ENCODE measurements around the gene NKD2. TPM values are rescaled to one million over a fixed set of nuclear protein-coding genes. Genes with fewer than 3 reads are reported as not detected.
A peak's percentile ranks its signal among the peaks of the same experiment; 100 is the strongest.
"Not testable (repeated sequence)": the region's sequence is repeated elsewhere in the genome, so short reads cannot be mapped to it uniquely, and the experiment has no call there.

NKD2 gene
- total and polyA plus RNA-seq, 11 donors = 0.56 to 6.6 (median 2.3) TPM

DNA sequence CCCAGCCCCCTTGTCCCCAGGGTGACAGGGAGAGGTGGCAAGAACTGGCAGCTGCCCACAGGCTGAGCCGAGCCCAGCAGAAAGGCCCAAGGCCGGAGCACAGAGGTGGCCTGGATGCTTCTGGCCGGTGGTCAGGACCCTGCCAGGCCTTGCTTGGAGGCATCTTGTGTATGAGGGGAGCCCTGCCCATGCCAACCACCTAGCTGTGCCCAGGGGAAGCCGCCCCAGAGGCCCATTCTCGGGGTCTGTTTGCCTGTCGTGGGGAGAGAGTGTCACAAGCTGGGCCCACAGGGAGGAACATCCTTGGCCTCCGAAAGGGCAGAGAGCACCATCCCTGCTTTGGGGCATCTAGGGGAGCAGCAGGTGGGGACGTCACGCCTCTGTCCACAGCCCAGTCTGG, 10.0 kb downstream of the NKD2 start:
- Histone ChIP-seq H3K9me3 (no peaks in the 10 kb centered on the region), H3K27me3 (no peaks in the 10 kb centered on the region), H3K36me3 (no peaks in the 10 kb centered on the region), H3K4me1 (no peaks in the 10 kb centered on the region), H3K27ac (no peak overlapping the region), H3K4me3 (no peak overlapping the region)
- ATAC-seq (no peak), DNase-seq (peak in 3 of 5 donors; percentile 17 to 52 (median 22))
- WGBS, 4 donors = 86 to 98% (median 96%) methylated on average over 9 of the region's 9 CpGs
- intact Hi-C loops (cut with DNase I) = no loop called here
- TF ChIP-seq, protein P1, sequence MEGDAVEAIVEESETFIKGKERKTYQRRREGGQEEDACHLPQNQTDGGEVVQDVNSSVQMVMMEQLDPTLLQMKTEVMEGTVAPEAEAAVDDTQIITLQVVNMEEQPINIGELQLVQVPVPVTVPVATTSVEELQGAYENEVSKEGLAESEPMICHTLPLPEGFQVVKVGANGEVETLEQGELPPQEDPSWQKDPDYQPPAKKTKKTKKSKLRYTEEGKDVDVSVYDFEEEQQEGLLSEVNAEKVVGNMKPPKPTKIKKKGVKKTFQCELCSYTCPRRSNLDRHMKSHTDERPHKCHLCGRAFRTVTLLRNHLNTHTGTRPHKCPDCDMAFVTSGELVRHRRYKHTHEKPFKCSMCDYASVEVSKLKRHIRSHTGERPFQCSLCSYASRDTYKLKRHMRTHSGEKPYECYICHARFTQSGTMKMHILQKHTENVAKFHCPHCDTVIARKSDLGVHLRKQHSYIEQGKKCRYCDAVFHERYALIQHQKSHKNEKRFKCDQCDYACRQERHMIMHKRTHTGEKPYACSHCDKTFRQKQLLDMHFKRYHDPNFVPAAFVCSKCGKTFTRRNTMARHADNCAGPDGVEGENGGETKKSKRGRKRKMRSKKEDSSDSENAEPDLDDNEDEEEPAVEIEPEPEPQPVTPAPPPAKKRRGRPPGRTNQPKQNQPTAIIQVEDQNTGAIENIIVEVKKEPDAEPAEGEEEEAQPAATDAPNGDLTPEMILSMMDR (IDR thresholded peaks at IDR 0.05) = no peak
- no peak for TF ChIP-seq POLR2A (IDR thresholded peaks at IDR 0.05)

DNA sequence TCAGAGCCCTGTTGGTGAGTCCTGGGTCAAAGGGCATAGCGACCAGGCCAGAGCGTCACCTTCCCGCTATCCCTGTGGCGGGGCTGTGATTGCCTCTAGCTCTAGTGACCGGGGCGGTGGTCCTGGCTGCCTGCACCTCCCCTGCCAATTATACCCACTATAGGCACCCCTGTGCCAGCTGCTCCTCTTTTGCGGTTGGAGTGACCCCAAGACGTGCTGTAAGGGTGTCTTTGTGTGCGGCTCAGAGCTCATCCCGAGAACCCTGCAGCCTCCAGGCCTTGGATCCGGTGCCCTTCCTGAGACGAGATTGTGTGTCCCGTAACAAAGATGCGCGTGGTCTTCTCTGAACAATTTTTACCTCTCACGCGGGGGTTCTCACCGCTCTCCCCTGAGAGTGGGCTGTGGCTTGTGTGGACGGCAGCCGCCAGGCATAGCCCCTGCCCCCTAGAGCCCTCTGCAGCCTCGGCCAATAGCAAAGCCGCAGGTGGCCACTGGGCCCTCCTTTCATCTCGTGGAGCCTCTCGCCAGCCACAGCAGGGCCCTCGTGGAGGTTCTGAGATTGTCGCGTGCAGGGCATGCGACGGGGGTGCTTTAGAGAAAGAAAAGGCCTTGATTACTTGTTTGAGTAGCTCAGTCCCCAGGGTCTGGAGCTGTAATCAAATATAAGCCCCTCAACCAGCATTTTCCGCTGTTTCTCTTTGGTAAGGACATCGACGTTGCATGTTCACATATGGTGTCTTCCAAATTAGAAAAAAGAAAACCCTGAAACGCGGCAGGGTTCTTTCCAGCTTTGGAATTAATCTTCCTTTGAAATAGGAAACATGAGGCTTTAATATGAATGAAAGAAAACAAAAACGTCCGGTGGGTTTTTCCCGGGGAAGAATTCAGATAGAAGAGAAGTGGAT, 10.7 kb downstream of the NKD2 start:
- peak in 2 of 5 donors; percentile 18 to 58 for DNase-seq
- 84 to 87% (median 85%) methylated on average over 33 to 37 of the region's 37 CpGs for WGBS, 4 donors
- no peaks in the 10 kb centered on the region for H3K4me1 ChIP-seq
- H3K9me3 ChIP-seq = no peaks in the 10 kb centered on the region
- H3K27me3 ChIP-seq = no peaks in the 10 kb centered on the region
- no peak overlapping the region for H3K4me3 ChIP-seq
- no peak for TF ChIP-seq POLR2A (IDR thresholded peaks at IDR 0.05)
- TF ChIP-seq, protein P1 (IDR thresholded peaks at IDR 0.05) = no peak
- no peak overlapping the region for H3K27ac ChIP-seq
- peak in 1 of 4 donors; percentile 10 for ATAC-seq
- intact Hi-C loops (cut with DNase I) = no loop called here
- no peaks in the 10 kb centered on the region for H3K36me3 ChIP-seq

DNA sequence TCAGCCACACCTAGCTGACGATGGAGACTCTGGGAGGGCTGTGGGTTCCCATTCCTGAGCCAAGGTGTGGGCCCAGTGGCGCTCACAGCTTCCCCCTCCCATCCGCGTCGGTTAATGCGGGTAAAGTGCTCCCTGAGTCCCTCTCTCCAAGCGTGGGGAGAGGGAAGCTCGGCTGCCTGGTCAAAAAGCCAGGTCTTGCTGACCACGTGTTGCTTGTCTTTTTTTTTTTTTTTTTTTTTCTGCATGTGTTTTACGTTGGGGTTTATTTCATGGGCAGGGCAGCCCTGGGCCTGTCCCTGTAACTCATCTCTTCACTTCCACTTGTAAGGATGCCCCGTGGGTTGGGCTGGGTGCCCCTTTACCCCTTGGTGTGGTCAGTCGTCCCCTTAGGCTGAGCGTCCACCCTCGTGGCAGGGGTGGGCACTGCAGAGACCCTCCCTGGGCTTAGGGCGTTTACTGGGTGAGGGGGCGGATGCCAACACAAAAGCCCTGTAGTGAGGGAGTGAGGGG, 11.9 kb downstream of the NKD2 start:
- ATAC-seq (peak in 1 of 4 donors; percentile 14), DNase-seq (peak in 3 of 5 donors; percentile 6 to 55 (median 18))
- intact Hi-C loops (cut with DNase I) = no loop called here
- Histone ChIP-seq H3K36me3 (no peaks in the 10 kb centered on the region), H3K27ac (no peak overlapping the region), H3K4me1 (no peaks in the 10 kb centered on the region), H3K4me3 (no peak overlapping the region), H3K27me3 (no peaks in the 10 kb centered on the region), H3K9me3 (no peaks in the 10 kb centered on the region)
- WGBS, 4 donors = 83 to 86% (median 84%) methylated on average over 16 of the region's 16 CpGs
- TF ChIP-seq POLR2A (IDR thresholded peaks at IDR 0.05) = no peak
- TF ChIP-seq, protein P1 (IDR thresholded peaks at IDR 0.05) = no peak

DNA sequence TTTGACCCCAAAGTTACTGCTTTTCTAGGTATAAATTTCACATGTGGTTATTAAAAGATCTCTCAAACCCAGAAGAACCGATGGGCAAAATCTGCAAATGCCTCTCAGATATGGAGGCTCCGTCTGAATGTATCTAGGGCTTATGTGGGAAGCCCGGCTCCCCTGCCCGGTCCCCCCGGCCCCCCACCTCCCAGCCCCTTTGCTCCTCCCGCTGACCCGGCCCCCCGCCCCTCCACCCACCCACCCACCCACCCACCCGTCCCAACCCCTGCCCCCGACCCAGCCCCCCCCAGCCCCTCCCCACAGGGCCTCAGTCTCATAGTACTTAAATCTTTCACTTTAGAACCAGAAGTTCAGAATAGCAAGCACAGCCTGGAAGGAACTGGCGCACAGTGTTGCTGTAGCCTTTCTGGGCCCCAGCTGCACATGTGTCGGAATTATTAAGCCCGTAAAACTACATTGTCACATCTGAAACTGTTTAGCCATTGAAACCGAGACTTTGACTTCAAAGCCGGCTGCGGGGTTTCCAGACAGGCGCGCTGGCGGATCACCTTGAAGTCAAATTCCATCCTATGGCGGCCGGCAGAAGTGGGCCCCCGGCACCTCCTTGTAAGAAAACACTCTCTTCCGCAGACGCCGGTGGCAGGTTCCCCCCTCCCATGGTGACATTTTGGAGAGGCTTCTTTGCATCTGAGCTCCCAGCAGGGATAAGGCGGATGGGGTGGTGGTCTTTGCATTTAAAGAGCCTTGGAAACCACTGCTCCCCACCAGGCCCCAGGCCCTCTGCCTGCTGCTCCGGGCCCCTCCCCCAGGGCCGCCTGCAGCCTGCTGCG, 12.8 kb downstream of the NKD2 start:
- Histone ChIP-seq H3K27me3 (no peaks in the 10 kb centered on the region), H3K36me3 (no peaks in the 10 kb centered on the region), H3K4me3 (no peak overlapping the region), H3K4me1 (no peaks in the 10 kb centered on the region), H3K27ac (no peak overlapping the region), H3K9me3 (no peaks in the 10 kb centered on the region)
- intact Hi-C loops (cut with DNase I) = no loop called here
- DNase-seq (peak in 1 of 5 donors; percentile 24), ATAC-seq (no peak)
- no peak for TF ChIP-seq POLR2A (IDR thresholded peaks at IDR 0.05)
- TF ChIP-seq, protein P1 (IDR thresholded peaks at IDR 0.05) = no peak
- WGBS, 4 donors = 73 to 78% (median 75%) methylated on average over 24 to 29 of the region's 29 CpGs

DNA sequence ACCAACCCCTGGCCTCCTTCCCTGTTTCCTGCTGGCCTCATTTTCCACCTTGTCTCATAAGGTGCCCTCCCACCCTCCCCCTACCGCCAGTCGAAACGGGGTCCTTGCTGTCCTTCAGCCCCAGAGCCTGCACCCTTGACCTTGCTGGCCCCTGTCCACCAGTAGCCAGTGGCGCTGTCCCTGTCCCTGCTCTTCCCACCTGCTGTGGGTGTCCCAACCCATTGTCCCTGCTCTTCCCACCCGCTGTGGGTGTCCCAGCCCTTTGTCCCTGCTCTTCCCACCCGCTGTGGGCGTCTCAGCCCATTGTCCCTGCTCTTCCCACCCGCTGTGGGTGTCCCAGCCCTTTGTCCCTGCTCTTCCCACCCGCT, 13.4 kb downstream of the NKD2 start:
- intact Hi-C loops (cut with DNase I) = not testable (repeated sequence)

More for the DNA sequence above, 13.4 kb downstream of the NKD2 start:
- H3K4me1 ChIP-seq, H3K27ac ChIP-seq, H3K4me3 ChIP-seq, H3K27me3 ChIP-seq, H3K9me3 ChIP-seq, ATAC-seq, H3K36me3 ChIP-seq: not testable (repeated sequence)
- DNase-seq = peak in 1 of 5 donors; percentile 43
- WGBS, 4 donors = 73 to 86% (median 80%) methylated on average over 6 to 9 of the region's 9 CpGs
